Heart right ventricle (tissue), 16 donors: ENCODE data around the gene CCS. TPM values are rescaled to one million over a fixed set of nuclear protein-coding genes. Genes with fewer than 3 reads are reported as not detected.

ENCODE experiments used
- ATAC-seq, 8 donors: fragments of 200-7000 bp; cut with Tn5 transposase; one replicate each; pipeline ENCODE4 v1.9.1; 2020; ENCODE audit warnings: mild to moderate bottlenecking in 8 of 8, moderate library complexity in 8 of 8, moderate number of reproducible peaks in 1 of 8
- DNase-seq, 2 donors: peaks; one replicate each; pipeline ENCODE4 v3.0.0-alpha.2; 2020
- H3K27ac ChIP-seq, 10 donors: fragments of 200-600 bp; sonication (generic) in 2 of 10; one replicate each; pipeline versions ENCODE4 v1.5.0 to v1.8.0; 2020 to 2022; ENCODE audit warnings: mild to moderate bottlenecking in 3 of 10
- H3K27me3 ChIP-seq, 7 donors: fragments of 200-600 bp; one replicate each; pipeline ENCODE4 v1.8.0; 2021 to 2022; ENCODE audit warnings: mild to moderate bottlenecking in 2 of 7
- H3K36me3 ChIP-seq, 9 donors: fragments of 200-600 bp; sonication (generic) in 1 of 9; one replicate each; pipeline versions ENCODE4 v1.5.0 to v1.8.0; 2020 to 2022; ENCODE audit warnings: mild to moderate bottlenecking in 2 of 9
- H3K4me1 ChIP-seq, 9 donors: fragments of 200-600 bp; sonication (generic) in 1 of 9; one replicate each; pipeline versions ENCODE4 v1.5.0 to v1.8.0; 2020 to 2022; ENCODE audit warnings: mild to moderate bottlenecking in 4 of 9
- H3K4me3 ChIP-seq, 10 donors: fragments of 200-600 bp; sonication (generic) in 2 of 10; one replicate each; pipeline versions ENCODE4 v1.5.0 to v1.8.0; 2020 to 2022; ENCODE audit warnings: mild to moderate bottlenecking in 7 of 10, moderate library complexity in 2 of 10
- H3K9me3 ChIP-seq, 11 donors: fragments of 200-600 bp in 10 of 11; sonication (generic) in 2 of 11; one replicate each; pipeline versions ENCODE4 v1.5.0 to v1.8.0; 2013 to 2022; ENCODE audit warnings: mild to moderate bottlenecking in 2 of 11, control low read depth in 1 of 11, moderate library complexity in 1 of 11
- CTCF ChIP-seq, 9 donors: fragments of 200-600 bp; sonication (generic) in 2 of 9; IDR thresholded peaks; one replicate each; pipeline versions ENCODE4 v1.5.0 to v1.8.0; 2021 to 2022; ENCODE audit warnings: antibody characterized with exemption in 9 of 9, mild to moderate bottlenecking in 5 of 9, moderate library complexity in 1 of 9
- WGBS, 2 donors: extraction: QIAGEN DNeasy Blood & Tissue Kit; methylation state at CpG; one replicate each; pipeline ENCODE4 v1.1.7; 2013; ENCODE audit warnings: inconsistent platforms in 1 of 2; 5-methylcytosine and 5-hydroxymethylcytosine counted together
- intact Hi-C, 10 donors: fragments of 100-400 bp; cut with DNase I; formaldehyde crosslinking; loops; one replicate each; pipeline versions ENCODE4 v1.11.1 to v1.14.2; 2022
- polyA plus RNA-seq, 2 donors: library from polyadenylated mRNA; stranded (reverse); fragments of 200-250 nt; gene quantifications; one replicate each; pipeline ENCODE4 v1.2.3, GENCODE V29; 2013
- total RNA-seq, 10 donors: library from RNA; stranded (reverse); fragmentation: NEBNext Ultra II Directional in 3 of 10; extraction: Animal tissue kit (Norgen Biotek cat#: 25700) in 3 of 10; gene quantifications; one replicate each; pipeline versions ENCODE4 v1.2.1 to v1.2.4, GENCODE V29; 2021 to 2023
- donor health status: Arrhythmogenic right ventricular cardiomyopathy.
- donor health status: ischemic (EF 13 %, LVEDD 7.1; RV severe dilation, severe dysfunction).
- donor health status: healthy with polysubstance abuse.
- donor health status: DM: no; HTN: yes; CAD: no.
- donor health status: DM: no; HTN: no; CAD: no.
- donor health status: ischemic (EF 25% LVEDD 6.9; RV normal size, moderate dysfunction).
- donor health status: ischemic (EF 25% LVEDD 5.7; RV mildly dilated, moderate dysfunction).
- donor health status: healthy.
- donor health status: DM: yes; HTN: yes; CAD: no.
- donor health status: Ischemic cardiomyopathy.
- donor health status: ischemic (EF 35%, LVEDD 5.7; RV mildly dilated, moderate dysfunction).
- donor health status: nonischemic (EF 11% LVEDD 7.7; RV severe dilation, severe dysfunction).
- donor health status: DM: yes; HTN: yes; CAD: no.
- donor health status: PGD.
- donor health status: ischemic (EF 29% LVEDD 5.4; RV normal size, mild dysfunction).
- donor health status: nonischemic (EF 23%, LVEDD 6.1; RV moderate dilation, normal function).

The CCS gene
- total and polyA plus RNA-seq, 12 donors: 15.9 to 73.6 (median 21.0) TPM

- DNase-seq: no peak
- H3K9me3 ChIP-seq: no peaks in the 10 kb centered on the region
- intact Hi-C loops: loop anchor here in 3 of 10 donors (2.0 to 5.0 kb wide), 2 partner anchors 45 to 84 kb away; partner anchors contain the start of genes RBM4 (in 2 of the 3) and RBM4B (in 1 of the 3)
- no peaks in the 10 kb centered on the region for H3K36me3 ChIP-seq
- no peak for TF ChIP-seq CTCF (IDR thresholded peaks at IDR 0.05)
- WGBS, 2 donors: 61 to 62% methylated on average over 7 of the region's 7 CpGs
- no peak for ATAC-seq
- peaks cover 3 to 43% (median 32%) of the 10 kb centered on the region in 9 donors for H3K4me1 ChIP-seq
- peak overlapping the region in 9 of 10 donors; percentile 68 to 93 (median 84) for H3K27ac ChIP-seq
- H3K4me3 ChIP-seq: peak overlapping the region; percentile 36 to 85 (median 66)
- H3K27me3 ChIP-seq: no peaks in the 10 kb centered on the region
Measured at GRCh38 chr11:66593650-66594049, 665 bp downstream of the CCS start.

GRCh38 chr11:66595245-66595904 is 2.4 kb downstream of the CCS start:
- no peak overlapping the region for H3K4me3 ChIP-seq
- peaks cover 0 to 17% (median 9%) of the 10 kb centered on the region in 9 donors for H3K36me3 ChIP-seq
- 44 to 45% methylated on average over 5 of the region's 5 CpGs for WGBS, 2 donors
- H3K27me3 ChIP-seq: no peaks in the 10 kb centered on the region
- no peaks in the 10 kb centered on the region for H3K9me3 ChIP-seq
- peak overlapping the region in 8 of 10 donors; percentile 54 to 76 (median 64) for H3K27ac ChIP-seq
- DNase-seq (peak; percentile 40 to 72), ATAC-seq (peak; percentile 11 to 54 (median 46))
- peaks cover 3 to 46% (median 36%) of the 10 kb centered on the region in 9 donors for H3K4me1 ChIP-seq
- intact Hi-C loops: no loop called here
- no peak for TF ChIP-seq CTCF (IDR thresholded peaks at IDR 0.05)

DNA sequence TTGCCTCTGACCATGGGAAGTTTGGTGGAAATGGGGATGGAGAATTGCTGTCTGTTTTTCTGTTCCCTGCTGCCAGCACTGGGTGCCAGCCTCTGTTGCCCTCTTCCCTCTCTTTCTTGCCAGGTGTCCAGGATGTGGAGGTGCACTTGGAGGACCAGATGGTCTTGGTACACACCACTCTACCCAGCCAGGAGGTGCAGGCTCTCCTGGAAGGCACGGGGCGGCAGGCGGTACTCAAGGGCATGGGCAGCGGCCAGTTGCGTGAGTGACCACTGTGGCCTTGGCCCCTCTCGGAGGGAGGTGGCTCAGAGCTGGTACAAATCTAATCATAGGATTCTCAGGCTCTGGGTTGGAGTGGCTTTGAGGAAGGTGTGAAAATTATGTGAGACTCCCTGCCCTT is 6.0 kb downstream of the CCS start:
- Histone ChIP-seq H3K36me3 (peaks cover 0 to 43% (median 9%) of the 10 kb centered on the region in 9 donors), H3K4me3 (no peak overlapping the region), H3K4me1 (peaks cover 0 to 45% (median 38%) of the 10 kb centered on the region in 9 donors), H3K27me3 (no peaks in the 10 kb centered on the region), H3K9me3 (no peaks in the 10 kb centered on the region), H3K27ac (no peak overlapping the region)
- TF ChIP-seq CTCF (IDR thresholded peaks at IDR 0.05): no peak
- DNase-seq: no peak
- intact Hi-C loops: no loop called here
- 95% methylated on average over 6 of the region's 6 CpGs for WGBS, 2 donors
- no peak for ATAC-seq

DNA sequence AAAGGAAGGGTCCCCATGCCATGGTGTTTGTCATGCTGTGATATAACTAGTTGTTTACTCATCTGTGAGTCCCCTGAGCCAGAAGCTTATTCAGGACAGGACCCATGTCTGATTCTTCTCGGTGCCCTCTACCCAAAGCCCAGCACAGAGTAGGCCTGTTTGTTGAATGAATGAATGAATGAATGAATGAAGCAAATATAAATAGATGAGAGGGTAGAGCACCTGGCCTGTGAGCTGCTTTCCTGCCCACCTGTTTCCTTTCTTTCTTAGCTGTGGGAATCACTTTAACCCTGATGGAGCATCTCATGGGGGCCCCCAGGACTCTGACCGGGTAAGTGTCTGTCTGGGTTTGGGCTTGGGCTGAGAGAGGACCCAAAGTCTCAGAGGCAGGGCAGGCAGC is 7.2 kb downstream of the CCS start:
- peaks cover 0 to 33% (median 26%) of the 10 kb centered on the region in 9 donors for H3K4me1 ChIP-seq
- DNase-seq (no peak), ATAC-seq (peak in 1 of 8 donors; percentile 18)
- peak overlapping the region in 2 of 10 donors; percentile 14 to 20 for H3K27ac ChIP-seq
- no peak for TF ChIP-seq CTCF (IDR thresholded peaks at IDR 0.05)
- H3K4me3 ChIP-seq: no peak overlapping the region
- no peaks in the 10 kb centered on the region for H3K27me3 ChIP-seq
- H3K36me3 ChIP-seq: peaks cover 0 to 55% (median 11%) of the 10 kb centered on the region in 9 donors
- 72 to 73% methylated on average over 2 of the region's 2 CpGs for WGBS, 2 donors
- intact Hi-C loops: no loop called here
- H3K9me3 ChIP-seq: no peaks in the 10 kb centered on the region
